Measurements from ENCODE around the gene TOGARAM2.

TOGARAM2 gene

DNA sequence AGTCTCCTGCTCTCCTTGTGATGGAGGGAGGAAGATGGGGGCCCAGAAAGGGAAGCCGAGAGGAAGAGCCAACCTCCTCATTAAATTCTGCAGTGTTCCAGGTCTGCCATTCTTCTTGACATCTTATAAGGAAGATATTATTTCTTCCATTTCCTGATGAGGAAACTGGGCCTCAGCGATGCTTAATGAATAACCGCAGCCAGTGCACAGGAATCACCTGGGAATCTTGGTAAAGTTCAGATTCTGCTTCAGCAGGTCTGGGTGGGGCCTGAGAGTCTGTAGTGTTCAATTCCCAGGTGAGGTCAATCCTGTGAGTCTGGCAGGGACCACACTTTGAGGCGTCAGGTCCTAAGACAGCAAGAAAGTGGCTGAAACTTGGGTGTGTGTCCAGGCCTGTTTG is 75.9 kb downstream of the TOGARAM2 start:
- DNase-seq: no peak

DNA sequence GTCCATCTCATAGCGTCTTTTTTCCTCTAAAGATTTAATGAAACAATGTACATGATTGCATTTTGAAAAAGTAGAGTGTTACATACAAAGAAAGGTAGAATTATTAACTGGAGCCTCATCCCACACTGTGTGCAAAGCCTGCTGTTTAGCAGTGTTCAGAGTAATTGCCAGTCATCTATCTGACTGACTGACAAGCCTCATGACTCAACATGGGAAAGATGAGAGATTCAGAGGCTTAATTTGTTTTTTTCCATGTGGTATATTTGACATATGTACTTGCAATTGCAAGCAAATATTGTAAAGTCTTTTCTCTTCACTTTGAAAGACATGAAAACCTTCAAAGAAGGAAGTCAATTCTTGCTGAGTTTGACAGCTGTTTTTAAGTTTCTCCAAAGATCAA is 78.5 kb downstream of the TOGARAM2 start:
- DNase-seq: no peak

DNA sequence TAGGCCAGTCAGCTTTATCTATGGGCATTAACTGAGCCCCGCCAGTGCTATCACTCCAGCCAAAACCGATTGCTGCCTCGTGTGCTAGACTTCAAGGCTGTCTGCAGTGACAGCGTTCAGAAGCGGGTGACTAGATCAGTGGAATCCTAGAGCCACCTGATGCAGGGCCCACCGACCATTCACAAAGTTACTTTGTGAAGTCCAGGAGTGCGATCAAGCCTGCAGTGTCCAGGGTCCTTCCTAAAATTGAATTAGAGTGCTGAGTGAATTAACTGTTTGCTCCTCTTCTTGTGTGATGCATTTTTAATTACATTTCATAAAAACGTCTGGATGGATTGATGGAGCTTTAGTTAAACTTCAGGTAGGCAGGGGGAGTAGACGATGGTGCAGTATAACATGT is 79.3 kb downstream of the TOGARAM2 start:
- DNase-seq: peak; percentile 25

DNA sequence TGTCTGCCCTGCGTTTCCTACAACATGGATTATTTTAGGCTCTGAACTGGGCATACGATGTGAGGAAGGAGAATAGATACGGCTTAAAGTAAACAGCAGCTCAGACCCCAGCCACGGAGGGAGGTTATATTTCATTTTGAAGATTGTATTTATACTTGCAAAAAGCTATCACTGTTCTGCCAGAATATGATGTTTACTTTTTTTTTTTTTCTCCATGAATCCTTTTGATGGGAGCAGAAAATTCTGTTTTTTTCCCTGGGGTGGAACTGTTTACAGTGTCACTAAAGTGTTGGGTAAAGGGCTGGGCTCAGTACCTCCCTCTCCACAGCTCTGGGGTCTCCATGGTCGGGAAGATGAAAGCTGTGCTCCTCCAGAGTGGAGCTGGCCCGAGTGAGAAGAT is 80.1 kb downstream of the TOGARAM2 start:
- no peak for DNase-seq

DNA sequence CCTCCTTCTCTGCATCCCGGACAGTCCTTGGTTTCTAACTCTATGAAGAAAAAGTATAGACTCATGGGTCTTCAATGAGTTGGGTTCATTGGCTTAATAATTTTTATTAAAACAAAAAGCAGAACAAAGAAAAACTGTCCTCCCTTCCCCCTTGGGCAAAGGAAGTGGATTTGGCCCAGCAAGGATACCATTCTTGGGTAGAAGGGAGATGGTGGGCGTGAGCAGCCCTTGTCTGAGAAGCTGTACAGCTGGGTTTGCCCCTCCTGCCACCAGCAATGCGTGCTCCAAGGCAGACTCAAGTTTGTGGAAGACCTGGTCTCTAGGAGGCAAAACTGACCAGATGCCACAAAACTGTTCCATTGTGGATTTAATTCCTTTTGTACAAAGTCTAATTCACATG is 80.5 kb downstream of the TOGARAM2 start:
- DNase-seq: no peak

DNA sequence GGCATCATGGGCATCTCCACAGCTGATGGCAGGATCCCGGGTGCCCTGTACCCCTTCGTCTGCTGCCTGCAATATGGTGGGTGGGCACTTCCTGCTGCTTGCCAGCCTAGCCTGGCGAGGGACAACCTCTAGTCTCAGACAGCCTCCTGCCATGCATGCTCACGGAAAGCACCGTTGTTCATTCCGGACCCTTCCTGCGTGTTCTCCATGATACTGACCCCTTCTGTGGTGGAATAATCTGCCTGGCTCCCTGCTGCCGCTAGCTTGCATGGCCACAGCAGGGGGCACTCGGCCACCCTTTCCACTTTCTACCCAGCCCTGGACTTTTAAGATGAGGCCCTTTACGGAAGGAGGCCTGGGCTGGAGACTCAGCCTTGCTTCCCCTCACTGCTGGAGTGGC is 81.3 kb downstream of the TOGARAM2 start:
- no peak for DNase-seq

DNA sequence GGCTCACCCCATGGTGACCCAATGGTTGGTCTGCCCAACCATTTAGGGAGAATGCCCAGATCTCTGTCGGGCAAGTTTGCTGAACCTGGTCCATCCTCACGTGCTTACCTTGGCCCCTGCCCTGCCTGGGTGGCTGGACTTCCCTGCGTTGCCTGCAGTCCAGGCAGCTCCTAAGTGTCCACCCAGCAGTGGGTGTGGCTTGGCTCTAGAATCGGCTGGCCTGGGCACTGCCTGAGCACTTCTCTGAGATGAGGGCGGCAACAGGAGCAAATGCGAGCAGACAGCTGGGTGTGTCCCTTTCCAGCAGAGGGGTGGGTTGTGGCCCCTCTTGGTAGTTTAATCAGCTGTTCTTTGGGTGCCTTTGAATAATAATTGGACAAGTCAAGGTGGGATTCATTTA is 82.0 kb downstream of the TOGARAM2 start:
- DNase-seq: no peak

DNA sequence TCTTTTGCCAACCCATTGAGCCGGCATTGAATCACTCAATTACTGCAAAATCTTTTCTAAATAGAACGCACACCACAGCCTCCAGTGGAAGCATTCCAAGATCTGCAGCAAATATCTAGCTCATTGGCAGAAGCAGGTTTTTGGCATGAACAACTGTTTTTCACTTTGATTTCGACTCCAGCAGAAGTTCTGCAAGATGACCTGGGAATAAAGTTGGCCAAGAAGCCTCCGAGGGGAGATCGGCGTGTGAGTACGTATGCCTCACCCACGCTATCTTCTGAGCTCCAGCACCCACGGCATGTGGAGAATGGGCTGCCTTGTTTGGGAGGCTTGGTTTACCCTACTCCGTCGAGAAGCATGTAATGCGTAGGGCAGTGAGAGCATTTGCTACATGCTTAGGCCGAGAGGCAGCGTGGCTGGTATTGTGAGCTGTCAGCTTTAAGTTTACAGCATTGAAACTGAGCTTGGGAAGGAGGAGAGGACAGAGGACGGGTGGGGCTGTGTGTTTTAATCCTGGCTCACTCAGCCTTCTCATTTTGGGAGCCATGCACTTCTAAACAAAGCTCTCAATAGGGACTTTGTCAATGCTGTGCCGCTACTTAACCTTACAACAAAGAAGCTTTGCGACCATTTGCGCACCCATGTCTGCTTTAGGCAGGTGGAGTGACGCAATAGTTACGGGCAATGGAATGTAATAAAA is 82.7 kb downstream of the TOGARAM2 start:
- no peak for DNase-seq

DNA sequence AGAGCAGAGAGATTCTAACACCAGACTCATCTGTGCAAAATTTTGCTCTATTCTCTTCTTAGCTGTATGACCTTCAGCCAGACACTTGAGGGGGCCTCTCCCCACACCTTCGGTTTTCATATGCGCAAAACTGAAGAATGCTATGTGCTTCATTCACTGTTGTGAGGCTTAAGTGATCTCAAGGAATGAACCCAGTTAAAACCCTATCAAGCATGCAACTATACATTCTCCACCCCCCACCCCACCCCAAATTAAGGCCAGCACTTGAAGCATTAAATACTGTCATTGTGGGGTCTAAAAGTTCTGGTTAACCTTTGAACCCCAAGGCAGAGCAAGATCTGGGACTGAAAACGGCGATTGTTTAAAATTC is 83.2 kb downstream of the TOGARAM2 start:
- no peak for DNase-seq

DNA sequence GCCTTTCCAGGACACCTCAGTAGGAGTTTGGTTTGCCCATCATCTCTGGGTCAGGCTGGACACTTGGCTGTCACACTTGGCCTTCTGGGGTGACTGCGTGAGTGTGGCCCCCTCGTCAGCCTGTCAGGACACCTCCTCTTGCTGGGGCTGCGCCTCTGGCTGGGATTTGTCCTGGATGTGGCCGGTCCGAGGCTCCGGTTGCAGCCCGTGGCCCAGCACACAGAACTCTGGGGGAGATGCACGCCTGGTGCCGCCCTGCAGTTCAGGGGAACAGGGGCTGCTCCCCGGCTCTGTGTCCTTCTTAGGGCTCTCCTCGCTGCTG is 83.6 kb downstream of the TOGARAM2 start:
- no peak for DNase-seq

DNA sequence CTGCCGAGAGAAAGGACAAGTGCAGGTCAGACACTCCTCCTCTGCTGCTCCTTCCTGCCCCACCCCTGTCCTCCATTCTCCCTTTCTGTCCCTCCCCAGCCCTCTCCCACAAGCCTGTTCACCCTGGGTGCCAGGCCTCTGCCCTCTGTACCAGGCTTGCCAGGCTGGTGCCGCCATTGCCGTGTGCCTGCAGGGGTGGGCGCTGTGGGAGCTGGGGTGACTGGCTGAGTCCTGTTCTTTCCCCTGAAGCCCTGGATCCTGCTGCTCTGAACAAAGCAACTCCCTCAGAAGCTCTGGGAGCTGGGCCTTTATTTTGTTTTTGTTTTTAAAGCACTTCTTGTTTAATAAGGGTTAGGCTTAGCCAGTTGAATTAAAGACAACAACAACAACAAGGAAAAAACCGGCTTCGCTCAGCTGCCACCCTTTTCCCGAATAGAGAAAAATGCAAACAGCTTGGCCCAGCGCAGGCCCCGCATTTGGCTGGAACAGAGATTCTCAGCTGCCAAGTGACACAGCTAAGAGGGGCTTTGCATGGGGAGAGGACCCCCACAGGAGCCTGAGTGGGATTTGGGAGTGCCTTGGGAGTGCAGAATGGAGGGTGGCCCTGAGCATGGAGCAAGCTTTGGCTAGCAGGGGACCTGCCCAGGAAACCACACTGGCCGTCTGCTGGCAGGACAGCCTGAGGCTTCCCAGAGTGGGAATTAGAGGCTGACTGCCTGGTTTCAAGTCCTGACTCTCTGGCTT is 84.1 kb downstream of the TOGARAM2 start:
- no peak for DNase-seq

DNA sequence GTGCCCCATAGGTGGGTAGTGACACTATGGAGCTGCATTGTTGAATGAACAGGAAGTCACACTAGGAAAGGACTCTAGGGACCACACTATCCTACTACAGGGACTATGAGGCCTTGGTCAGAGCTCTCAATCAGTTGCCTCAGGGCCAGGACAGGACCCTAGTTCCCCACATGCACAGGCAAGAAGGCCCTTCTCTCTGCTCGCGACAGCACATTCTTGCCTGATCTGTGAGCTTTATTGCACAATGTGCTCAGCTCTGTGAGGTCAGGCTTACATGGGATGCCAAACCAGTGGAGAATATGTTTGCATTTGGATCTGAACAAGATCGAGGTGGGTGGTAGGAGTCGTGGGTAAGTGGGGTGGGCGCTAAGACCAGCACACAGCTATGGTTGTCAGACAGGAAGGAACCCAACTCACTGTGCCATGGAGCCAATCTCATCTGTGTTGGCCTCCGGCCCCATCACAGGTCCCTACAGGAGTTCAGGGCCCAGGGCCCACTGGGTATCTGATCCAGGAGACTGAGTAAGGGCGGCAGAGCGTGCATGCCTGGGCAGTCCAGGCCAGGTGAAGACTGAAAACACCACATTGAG is 85.3 kb downstream of the TOGARAM2 start:
- DNase-seq: no peak

DNA sequence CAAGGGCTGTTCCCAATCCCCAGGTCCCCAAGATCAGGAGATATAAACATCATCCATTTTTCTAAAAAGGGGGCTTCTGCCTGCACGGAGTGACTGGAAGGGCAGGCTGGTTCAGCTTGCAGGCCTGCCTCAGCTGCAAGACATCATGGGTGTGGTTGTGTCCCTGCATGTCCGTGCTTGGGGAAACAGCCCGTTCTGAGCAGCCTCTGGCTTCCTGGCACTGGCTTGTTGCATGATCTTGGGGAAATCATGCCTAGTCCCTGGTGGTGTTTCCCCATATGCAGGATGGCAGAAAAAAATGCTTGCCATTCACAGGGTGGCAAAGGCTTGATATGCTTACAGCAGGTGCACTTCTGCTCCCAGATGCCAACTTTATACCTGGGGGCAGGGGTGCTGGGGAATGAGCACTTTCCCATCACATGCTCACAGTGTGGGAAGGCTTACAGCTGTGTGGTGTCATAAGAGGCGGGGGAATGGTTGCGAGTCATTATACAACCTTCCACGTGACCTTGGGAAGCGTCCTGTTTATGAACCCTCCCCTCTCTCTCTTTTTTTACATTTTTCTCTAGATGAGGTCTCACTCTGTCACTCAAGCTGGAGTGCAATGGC is 86.0 kb downstream of the TOGARAM2 start:
- no peak for DNase-seq

DNA sequence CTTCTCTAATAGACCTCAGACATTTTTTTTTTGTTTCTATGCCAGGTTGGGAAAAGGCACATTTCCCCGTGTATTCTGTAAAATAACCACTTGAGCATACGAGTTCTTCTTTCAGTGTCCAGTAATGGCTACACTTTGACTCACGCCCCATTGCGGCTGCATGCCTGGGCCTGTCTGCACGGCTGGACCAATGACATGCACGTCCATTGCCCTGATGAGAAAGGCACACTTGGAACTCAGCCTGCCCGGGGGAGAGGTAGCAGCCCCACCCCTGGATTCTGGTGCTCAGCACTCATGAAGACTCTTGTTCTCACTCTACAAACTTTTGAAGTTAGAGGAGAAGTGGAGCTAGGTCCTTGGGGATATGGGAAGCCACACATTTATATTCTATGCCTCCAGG is 87.4 kb downstream of the TOGARAM2 start:
- DNase-seq: no peak

DNA sequence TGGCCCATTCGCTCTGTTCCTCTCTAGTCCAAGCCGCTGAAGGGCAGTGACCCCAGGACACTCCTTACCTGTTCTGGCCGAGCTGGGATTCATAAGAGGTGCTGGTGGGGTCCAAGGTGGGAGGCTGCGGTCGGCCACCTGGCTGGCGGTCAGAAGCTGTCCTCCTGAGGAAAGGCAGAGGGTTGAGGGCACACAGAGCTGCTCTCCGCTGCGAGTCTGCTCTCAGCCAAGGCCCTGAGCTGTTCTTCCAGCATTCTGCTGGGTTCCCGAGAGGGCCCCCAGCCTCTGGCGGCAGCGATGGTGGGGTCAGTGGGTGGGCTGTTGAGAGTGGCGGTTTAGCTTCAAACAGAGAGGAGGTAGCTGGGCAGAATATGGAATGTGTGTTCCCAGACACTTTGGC is 89.4 kb downstream of the TOGARAM2 start:
- DNase-seq: no peak

DNA sequence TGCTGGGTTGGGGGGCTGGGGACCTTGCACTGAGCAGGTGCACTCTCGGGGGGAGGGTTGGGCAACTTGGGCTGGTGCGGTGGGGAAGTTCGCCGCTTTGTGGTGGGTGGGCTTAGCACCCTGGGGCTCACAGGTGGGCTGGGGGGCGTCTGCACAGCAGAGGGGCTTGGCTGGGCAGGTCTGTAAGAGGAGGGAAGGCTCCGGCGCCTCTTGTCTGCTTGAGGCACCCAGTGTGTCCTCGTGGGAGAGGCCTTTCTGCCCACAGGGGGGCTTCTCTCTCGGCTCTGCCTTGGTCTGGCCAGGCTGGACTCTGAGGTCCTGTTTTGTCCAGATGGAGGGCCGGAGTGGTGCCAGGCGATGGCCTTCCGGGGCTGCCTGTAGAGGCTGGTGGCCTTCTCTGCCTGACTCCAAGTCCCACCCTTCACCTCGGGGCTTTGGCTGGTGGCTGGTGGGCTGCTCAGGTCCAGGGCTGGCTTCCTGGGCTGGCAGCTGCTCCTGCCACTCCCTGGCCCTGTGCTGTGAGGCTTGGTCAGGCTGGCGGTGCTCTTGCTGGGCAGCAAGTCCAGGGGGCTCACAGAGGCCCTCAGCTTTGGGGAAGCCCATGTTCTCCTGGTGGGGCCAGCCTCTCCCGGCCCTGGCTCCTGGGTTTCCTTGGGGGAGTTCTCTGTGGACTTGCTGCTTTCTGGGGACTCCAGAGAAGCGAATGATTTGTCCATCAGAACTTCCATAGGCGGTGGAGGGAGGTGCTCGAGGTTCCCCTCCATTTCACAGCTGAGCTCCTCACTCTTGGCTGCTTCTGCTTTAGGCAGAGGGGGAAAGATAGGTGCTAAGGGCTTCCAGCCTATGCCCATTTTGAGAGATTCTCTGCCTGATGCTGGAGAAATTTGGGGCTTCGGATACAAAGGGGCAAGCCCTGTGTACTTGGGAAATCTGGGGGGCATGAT is 90.2 kb downstream of the TOGARAM2 start:
- no peak for DNase-seq

DNA sequence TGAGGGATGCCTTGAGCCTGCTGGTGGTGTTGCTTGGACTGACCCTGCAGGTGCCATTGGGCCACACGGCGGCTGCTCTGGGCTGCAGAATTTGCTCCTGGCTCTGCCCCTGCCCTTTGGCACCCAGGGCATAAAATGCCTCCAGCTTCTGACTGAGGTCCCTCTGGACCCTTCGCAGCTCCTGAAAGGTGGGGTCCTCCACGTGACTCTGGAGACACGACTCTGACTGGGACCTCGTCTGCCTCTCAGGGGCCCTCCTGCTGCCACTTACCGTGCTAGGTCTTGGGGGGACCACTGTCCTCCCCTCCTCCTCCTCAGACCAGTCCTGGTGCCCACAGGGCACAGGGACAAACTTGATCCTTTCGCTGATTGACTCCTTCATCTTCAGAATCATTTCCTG is 91.2 kb downstream of the TOGARAM2 start:
- DNase-seq: no peak

DNA sequence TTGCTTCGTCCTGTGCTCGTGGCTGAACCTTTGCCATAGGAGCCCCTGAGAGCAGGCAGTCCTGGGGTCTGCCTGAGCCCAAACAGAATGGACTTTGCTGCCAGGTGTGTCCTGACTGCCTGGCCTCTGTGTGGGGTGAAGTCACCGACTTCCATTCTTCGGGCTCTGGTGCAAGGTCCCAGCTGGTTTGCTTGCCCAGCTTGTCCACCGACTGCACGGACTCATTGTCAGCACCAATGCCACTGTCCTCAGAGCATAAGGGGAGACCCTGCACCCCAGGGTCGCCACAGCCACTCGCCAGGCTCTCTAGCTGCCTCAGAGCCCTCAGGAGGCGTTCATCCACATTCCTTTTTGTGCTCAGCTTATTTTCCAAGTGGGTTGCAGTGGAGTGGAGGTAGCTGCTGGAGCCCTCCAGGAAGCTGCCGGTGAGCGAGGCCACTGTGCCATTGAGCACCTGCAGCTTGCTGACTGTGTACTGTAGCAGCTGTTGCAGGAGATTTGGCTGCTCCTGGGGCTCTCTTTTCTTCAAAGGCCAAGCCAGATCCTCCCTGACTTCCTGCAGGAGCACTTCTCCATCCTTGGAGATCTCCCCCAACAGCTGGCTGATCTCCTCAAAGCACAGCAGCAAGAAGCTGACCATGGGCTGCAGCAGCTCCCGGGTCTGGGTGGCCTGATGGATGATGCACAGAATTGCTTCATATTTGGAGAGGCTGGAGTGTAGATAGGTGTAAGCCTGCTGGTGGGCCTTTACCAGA is 92.0 kb downstream of the TOGARAM2 start:
- peak; percentile 24 for DNase-seq

DNA sequence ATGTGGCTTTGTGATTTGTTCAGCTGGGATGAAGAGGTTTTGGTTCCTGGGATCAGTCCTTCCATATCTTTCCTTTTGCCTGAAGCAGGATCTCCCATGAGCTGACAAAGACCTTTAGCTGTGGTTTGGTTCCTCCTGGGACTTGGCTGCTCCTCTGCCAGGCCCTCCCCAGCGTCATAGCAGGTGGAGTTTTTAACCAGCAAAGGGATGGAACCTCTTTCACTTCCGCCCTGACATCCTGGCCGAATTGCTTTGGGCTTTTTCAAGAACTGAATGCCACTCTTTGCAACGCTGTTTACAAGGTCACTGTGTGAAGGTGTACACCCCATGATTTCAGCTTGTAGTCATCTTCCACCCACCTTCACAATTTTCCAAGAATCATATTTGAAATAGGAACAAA is 92.8 kb downstream of the TOGARAM2 start:
- peak; percentile 46 for DNase-seq

DNA sequence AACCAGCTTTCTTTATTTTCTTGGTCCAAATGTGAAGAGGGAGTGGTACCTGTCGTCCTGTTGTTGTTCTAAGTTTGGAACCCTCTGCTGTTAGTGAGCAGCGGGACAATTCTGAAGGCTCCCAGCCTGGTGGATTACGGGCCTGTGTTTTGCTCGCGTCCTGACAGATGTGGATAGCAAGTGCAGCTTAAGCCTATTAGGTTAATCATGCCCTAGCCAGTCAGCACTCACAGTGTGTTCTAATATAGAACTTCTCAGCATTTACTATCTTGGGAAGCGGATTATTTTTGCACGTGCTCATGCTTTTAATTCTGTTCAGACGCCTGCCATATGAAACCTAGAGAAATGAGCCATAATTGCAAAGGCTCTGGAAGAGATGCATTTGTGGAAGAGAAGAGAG is 93.3 kb downstream of the TOGARAM2 start, which contains the start of gene PCARE:
TSS of gene PCARE (minus strand) at position 113 of the 400 bp plus-strand sequence. CDS start 262 bp downstream, outside the sequence.
- DNase-seq: peak; percentile 99

DNA sequence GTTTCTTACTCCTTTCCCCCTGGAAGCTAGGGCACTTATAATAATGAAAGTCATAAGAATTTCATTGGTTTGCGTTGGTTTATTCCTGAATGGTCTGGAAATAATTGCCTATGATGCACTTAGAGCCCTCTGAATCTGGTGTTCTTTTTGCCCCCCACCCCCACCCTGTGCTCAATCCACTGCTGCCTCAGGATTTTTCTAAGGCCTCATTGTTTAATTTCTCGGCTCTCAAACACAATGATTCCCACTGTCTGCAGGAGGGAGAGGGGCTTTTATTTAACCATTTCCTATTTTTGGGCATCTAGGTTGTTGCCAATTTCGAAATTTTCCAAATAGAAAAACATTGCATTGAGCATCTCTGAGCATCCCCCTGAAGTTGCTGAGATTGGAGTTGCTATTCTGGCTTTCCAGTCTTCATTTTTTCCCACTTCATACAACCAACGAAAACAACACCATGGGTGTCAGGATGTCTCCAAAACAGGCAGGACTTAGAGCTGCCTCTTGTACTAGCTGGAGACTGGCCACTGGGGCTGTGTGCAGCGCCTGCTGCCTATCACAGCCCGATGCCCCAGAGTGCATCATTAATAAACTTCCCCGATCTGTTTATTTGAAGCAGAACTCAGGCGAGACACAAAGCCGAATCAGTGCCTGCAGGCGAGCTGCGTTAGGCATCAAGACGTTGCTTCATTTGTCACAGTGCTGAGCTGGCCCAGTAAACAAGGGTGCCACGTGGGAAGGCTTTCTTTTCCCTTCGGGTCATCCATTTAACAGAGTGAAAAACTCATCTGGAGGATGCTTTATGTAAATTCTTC is 95.0 kb downstream of the TOGARAM2 start:
- DNase-seq: no peak
